Dermis microvascular lymphatic vessel endothelial cell (primary cell): ENCODE results near the gene ZNF189. TPM values are rescaled to one million over a fixed set of nuclear protein-coding genes. Genes with fewer than 3 reads are reported as not detected.

Experiments
- DNase-seq, 2 donors: peaks; one replicate each; pipeline versions ENCODE4 v3.0.0 to v3.0.0-alpha.2; 2010; ENCODE audit warnings: low read depth in 2 of 2
- total RNA-seq: library from RNA; depleted of rRNA; stranded (reverse); fragments of >200 nt; gene quantifications from 2 replicates; pipeline ENCODE4 v1.2.1, GENCODE V29; 2014

Gene ZNF189
- total RNA-seq, 1 donor from 2014 or later, result 23.1 TPM

DNA sequence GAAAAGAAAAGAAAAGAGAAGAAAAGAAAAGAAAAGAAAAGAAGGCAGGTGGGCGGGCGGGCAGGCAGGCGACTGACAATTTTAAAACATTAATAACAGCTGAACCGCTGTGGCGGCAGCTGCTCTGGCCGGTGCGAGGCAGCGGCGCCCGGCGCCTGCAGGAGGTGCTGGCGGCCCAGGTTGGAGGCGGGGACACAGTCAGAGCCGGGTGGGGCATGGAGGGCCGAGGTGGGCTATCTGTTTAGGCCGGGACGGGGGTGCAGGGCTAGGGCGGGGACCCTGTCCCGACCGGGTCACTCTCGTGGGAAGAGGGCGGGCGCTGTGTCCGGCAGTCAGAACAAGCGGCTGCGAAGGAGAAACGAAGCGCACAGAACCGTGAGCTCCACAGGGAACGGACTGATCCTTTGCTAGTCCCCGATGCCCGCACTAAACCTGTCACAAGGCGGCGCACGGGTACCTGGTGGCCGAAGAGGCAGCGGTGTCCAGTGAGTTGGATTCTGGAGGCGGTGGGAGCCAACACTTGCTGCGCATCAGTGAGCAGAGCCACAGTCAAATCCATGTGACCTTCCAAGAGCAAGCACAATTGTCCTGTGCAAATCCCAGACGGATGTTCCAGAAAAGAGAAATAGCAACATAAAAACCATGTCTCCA, 50.5 kb downstream of the ZNF189 start:
- DNase-seq, result peak; percentile 63 to 76

DNA sequence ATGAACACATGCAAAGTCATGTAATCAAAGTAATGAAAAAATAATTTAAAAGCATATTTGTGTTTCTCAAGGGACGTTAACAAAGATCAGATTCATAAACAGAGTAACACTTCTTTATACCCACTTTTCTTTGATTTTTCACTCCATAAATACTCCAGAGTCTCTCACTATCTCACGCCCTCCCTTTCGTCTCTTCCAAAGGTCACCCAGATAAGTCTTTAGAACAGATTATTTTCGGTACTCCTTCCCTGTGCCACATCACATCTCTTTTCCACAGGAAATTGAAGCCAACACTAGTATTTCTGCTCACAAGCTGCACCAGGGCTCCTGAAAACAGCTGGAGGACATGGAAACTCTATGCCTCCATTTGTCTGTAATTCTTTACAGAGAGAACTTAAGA, 52.3 kb downstream of the ZNF189 start:
- DNase-seq, result no peak

DNA sequence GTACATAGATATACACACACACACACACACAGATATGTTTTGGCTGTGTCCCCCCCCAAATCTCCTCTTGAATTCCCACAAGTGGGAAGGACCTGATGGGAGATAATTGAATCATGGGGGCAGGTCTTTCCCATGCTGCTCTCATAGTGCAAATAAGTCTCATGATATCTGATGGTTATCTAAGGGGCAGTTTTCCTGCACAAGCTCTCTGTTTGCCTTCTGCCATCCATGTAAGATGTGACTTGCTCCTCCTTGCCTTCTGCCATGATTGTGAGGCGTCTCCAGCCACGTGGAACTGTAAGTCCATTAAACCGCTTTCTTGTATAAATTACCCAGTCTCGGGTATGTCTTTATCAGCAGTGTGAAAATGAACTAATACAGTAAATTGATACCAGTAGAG, 52.8 kb downstream of the ZNF189 start:
- no peak for DNase-seq

- peak in 1 of 2 donors; percentile 4 for DNase-seq
Observed at GRCh38 chr9:101453776-101454570, 55.3 kb downstream of the ZNF189 start.

GRCh38 chr9:101455656-101456240, 57.1 kb downstream of the ZNF189 start:
- peak; percentile 70 to 77 for DNase-seq

DNA sequence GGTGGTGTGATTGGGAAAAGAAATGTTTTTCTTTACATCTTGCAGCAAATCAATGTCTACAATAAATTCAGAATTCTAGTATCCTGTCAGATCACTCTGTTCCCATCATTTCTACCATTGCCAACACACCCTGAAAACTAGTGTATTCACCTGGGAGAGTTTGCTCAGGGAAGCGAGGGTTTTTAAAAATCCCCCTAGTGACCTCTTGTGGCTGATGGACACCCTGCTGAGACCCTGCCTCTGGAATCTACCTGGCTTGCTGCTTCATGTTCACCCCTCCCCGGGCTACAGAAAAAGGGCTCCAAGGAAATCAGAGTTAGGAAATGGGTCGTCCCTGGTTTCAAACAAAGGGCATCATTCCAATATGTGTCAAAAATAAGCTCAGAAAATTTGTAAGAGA, 58.4 kb downstream of the ZNF189 start:
- DNase-seq, result no peak

DNA sequence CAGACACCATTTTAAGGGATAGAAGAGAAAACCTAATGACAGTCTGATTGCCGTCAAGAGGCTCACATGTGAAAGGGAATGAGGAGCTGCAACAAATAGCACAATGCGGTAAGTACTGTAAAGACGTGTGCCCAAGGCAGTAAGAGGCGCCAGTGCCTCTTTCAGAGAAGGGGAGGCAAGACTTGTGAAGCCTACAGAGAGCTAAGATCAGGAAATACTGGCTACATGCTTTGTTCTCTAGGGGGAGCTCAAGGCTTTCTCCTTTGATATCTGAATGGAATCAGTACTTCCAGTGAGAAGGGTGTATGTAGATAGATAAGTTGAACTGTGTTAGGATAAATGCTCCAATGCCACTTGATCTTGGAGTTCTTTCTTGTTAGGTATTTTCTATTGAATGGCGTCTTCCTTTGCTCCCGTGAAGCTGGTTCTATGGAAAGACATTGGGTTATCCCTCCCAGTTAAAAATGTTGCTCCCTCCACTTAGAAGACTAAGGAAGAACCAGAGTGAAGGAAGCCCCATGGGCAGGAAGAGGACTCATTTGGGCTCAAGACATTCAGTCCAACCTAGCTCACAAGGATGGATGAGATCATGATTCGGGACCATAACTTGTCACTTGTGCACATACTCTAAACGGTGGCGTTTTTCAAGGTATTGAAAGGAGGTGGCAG, 60.4 kb downstream of the ZNF189 start:
- DNase-seq, result peak; percentile 69 to 80

Other genes with a start within 250 kb of the ZNF189 start
- under 0.01 TPM in 1 of 2 replicates, not detected in the other for gene BAAT, start 13.8 kb upstream of the ZNF189 start, total RNA-seq
- 12.4 and 14.1 TPM in 2 replicates for gene MRPL50, start 233 bp upstream of the ZNF189 start, total RNA-seq
- gene ALDOB, start 36.9 kb downstream of the ZNF189 start, total RNA-seq, result 0.13 and 0.25 TPM in 2 replicates
- 18.8 and 19.4 TPM in 2 replicates for gene RNF20, start 135.0 kb downstream of the ZNF189 start, total RNA-seq
- gene PPP3R2, start 196.1 kb downstream of the ZNF189 start, total RNA-seq, result not detected in 2 replicates